Smooth muscle cell (in vitro differentiated cells): ENCODE results near the gene FDX2. TPM values are rescaled to one million over a fixed set of nuclear protein-coding genes. Genes with fewer than 3 reads are reported as not detected.

ENCODE experiments used
- DNase-seq: peaks from one replicate; lab custom pipeline; 2025; ENCODE audit not compliant: unreplicated experiment; lab: John Stamatoyannopoulos, UW
- H2AFZ ChIP-seq: fragments of 200-600 bp; sonication (generic); 2 replicates; pipeline ENCODE4 v1.6.0; 2016; ENCODE audit warnings: antibody characterized with exemption, low read depth, mild to moderate bottlenecking
- H3F3A ChIP-seq: fragments of 200-600 bp; sonication (generic); 2 replicates; pipeline ENCODE4 v1.6.0; 2017; ENCODE audit warnings: antibody characterized with exemption, low read depth
- H3K27ac ChIP-seq: fragments of 200-600 bp; sonication (generic); 2 replicates; pipeline ENCODE4 v1.5.1; 2016; ENCODE audit warnings: low read depth, mild to moderate bottlenecking
- H3K27me3 ChIP-seq: fragments of 200-600 bp; sonication (generic); 2 replicates; pipeline ENCODE4 v1.6.1; 2016; ENCODE audit warnings: low read depth, mild to moderate bottlenecking
- H3K36me3 ChIP-seq: fragments of 200-600 bp; sonication (generic); 2 replicates; pipeline ENCODE4 v1.5.1; 2016; ENCODE audit warnings: low read depth
- H3K4me1 ChIP-seq: fragments of 200-600 bp; sonication (generic); 2 replicates; pipeline ENCODE4 v1.5.1; 2016; ENCODE audit warnings: low read depth
- H3K4me2 ChIP-seq: fragments of 200-600 bp; sonication (generic); 2 replicates; pipeline ENCODE4 v1.6.0; 2016; ENCODE audit warnings: mild to moderate bottlenecking
- H3K4me3 ChIP-seq: fragments of 200-600 bp; sonication (generic); 2 replicates; pipeline ENCODE4 v1.5.1; 2016; ENCODE audit warnings: mild to moderate bottlenecking
- H3K79me2 ChIP-seq: fragments of 200-600 bp; sonication (generic); 2 replicates; pipeline ENCODE4 v1.6.0; 2016; ENCODE audit warnings: low read depth, mild to moderate bottlenecking
- H3K9ac ChIP-seq: fragments of 200-600 bp; sonication (generic); 2 replicates; pipeline ENCODE4 v1.6.0; 2016; ENCODE audit warnings: low read depth
- H3K9me3 ChIP-seq: fragments of 200-600 bp; sonication (generic); replicated peaks from 2 replicates; pipeline ENCODE4 v1.5.1; 2016; ENCODE audit warnings: low read depth
- H4K20me1 ChIP-seq: fragments of 200-600 bp; sonication (generic); 2 replicates; pipeline ENCODE4 v1.6.0; 2016; ENCODE audit warnings: low read depth
- CTCF ChIP-seq: fragments of 200-600 bp; sonication (generic); IDR thresholded peaks from 2 replicates; pipeline ENCODE4 v1.5.1; 2017; ENCODE audit warnings: borderline replicate concordance, mild to moderate bottlenecking, antibody characterized with exemption; ENCODE audit not compliant: insufficient read depth, poor library complexity, severe bottlenecking
- WGBS: methylation state at CpG from one replicate; pipeline ENCODE4 v1.1.7; 2016; ENCODE audit warnings: low lambda C conversion rate; 5-methylcytosine and 5-hydroxymethylcytosine counted together
- polyA plus RNA-seq: library from polyadenylated mRNA; unstranded; fragments of >200 nt; fragmentation: Nextera tagmentation; extraction: Ambion mirVana; gene quantifications from 2 replicates; pipeline ENCODE4 v1.2.1, GENCODE V29; 2016
- total RNA-seq: library from RNA; depleted of rRNA; stranded (reverse); fragments of >200 nt; gene quantifications from 2 replicates; pipeline ENCODE4 v1.2.3, GENCODE V29; 2014

FDX2 gene
- total and polyA plus RNA-seq, 2 experiments from 2014 or later: 15.3 to 39.1 TPM

GRCh38 chr19:10305139-10305806, 10.5 kb downstream of the FDX2 start:
- Histone ChIP-seq H3K79me2 (no peaks in the 10 kb centered on the region), H3F3A (no peaks in the 10 kb centered on the region), H2AFZ (no peak overlapping the region), H3K9ac (no peak overlapping the region), H3K4me2 (peak overlapping the region; percentile 48), H3K4me1 (no peaks in the 10 kb centered on the region), H3K27ac (peak overlapping the region; percentile 60), H3K9me3 (no peaks in the 10 kb centered on the region), H3K4me3 (no peak overlapping the region), H3K36me3 (no peaks in the 10 kb centered on the region), H3K27me3 (no peaks in the 10 kb centered on the region), H4K20me1 (no peaks in the 10 kb centered on the region)
- no peak for DNase-seq
- no peak for TF ChIP-seq CTCF
- 81% methylated on average over 17 of the region's 17 CpGs for WGBS

- Histone ChIP-seq H3K27ac (no peak overlapping the region), H3K36me3 (no peaks in the 10 kb centered on the region), H3K79me2 (no peaks in the 10 kb centered on the region), H4K20me1 (no peaks in the 10 kb centered on the region), H3F3A (no peaks in the 10 kb centered on the region), H3K9ac (no peak overlapping the region), H3K4me2 (no peak overlapping the region), H3K27me3 (peaks cover 34% of the 10 kb centered on the region), H3K9me3 (no peaks in the 10 kb centered on the region), H3K4me3 (no peak overlapping the region), H3K4me1 (peaks cover 5% of the 10 kb centered on the region), H2AFZ (no peak overlapping the region)
- TF ChIP-seq CTCF: no peak
- DNase-seq: no peak
- WGBS: 82% methylated on average over 14 of the region's 14 CpGs
Measured at GRCh38 chr19:10299545-10300458, 16.0 kb downstream of the FDX2 start.

- no peaks in the 10 kb centered on the region for H3K36me3 ChIP-seq
- peak overlapping the region; percentile 23 for H3K4me3 ChIP-seq
- no peaks in the 10 kb centered on the region for H4K20me1 ChIP-seq
- H2AFZ ChIP-seq: no peak overlapping the region
- H3K4me1 ChIP-seq: peaks cover 15% of the 10 kb centered on the region
- H3K27ac ChIP-seq: no peak overlapping the region
- TF ChIP-seq CTCF: no peak
- WGBS: 7% methylated on average over 38 of the region's 58 CpGs
- H3F3A ChIP-seq: no peaks in the 10 kb centered on the region
- no peaks in the 10 kb centered on the region for H3K79me2 ChIP-seq
- H3K9me3 ChIP-seq: no peaks in the 10 kb centered on the region
- peak overlapping the region; percentile 74 for H3K4me2 ChIP-seq
- H3K27me3 ChIP-seq: peaks cover 72% of the 10 kb centered on the region
- DNase-seq: no peak
- no peak overlapping the region for H3K9ac ChIP-seq
Measured at GRCh38 chr19:10295847-10296591, 19.8 kb downstream of the FDX2 start.
